CD4-positive, alpha-beta T cell treated with Interleukin-15 for 1 hour (primary cell): ENCODE data around the gene LSM2.
A peak's percentile ranks its signal among the peaks of the same experiment; 100 is the strongest.
"Not testable (repeated sequence)": the region's sequence is repeated elsewhere in the genome, so short reads cannot be mapped to it uniquely, and the experiment has no call there.

Experiments used
- DNase-seq: peaks from one replicate; pipeline ENCODE4 v3.0.0-alpha.2; 2020

Gene LSM2

DNA sequence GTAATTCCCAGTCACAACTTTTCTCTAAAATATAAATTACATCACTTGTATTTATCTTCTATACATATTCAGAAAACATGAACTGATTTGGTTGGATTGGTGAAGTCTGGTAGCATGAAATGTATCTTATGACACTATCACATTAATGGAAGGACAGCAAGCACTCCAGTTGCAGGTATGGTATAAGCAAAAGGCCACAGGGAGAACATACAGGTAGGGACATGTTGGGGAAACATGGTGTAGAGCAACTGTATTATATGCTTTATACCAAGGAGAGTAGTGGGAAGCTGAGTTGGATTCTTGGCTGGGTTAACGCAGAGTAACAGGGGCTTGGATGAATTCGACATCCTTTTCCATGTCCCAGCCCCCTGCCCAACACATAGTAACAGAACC lies 9.8 kb downstream of the LSM2 start:
- no peak for DNase-seq

DNA sequence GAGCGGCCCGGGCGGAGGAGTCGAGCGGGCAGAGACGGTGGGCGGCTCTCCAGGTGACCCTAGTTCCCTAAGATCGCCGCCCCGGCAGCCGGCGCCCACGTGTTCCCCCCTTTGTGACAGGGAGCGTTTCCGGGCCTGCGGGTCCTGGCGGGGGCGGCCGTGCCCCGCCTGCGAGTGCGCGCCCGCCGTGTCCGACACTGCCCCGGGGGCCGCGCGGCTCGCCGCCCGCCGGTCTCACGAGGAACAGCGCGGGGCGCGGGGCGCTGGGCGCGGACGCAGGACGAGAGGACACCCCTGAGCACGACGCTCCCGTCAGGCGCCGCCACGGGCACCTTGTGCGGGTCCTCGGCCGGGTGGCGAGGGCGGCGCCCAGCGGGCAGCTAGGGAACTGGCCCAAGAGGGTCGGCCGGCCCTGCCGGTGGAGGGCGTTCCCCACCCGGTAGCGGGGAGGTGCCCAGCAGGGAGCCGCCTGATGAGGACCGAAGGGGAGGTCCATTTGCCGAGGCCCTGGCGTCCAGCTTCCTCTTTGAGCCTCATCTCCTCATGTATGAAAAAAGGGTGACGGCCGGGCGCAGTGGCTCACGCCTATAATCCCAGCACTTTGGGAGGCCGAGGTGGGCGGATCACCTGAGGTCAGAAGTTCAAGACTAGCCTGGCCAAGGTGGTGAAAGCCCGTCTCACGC lies 11.0 kb downstream of the LSM2 start, which contains the start of gene VARS1:
Gene VARS1, minus strand, starts transcription at position 137 of the 683 bp plus-strand sequence. CDS start 535 bp downstream, outside the sequence.
- DNase-seq = peak; percentile 91

DNA sequence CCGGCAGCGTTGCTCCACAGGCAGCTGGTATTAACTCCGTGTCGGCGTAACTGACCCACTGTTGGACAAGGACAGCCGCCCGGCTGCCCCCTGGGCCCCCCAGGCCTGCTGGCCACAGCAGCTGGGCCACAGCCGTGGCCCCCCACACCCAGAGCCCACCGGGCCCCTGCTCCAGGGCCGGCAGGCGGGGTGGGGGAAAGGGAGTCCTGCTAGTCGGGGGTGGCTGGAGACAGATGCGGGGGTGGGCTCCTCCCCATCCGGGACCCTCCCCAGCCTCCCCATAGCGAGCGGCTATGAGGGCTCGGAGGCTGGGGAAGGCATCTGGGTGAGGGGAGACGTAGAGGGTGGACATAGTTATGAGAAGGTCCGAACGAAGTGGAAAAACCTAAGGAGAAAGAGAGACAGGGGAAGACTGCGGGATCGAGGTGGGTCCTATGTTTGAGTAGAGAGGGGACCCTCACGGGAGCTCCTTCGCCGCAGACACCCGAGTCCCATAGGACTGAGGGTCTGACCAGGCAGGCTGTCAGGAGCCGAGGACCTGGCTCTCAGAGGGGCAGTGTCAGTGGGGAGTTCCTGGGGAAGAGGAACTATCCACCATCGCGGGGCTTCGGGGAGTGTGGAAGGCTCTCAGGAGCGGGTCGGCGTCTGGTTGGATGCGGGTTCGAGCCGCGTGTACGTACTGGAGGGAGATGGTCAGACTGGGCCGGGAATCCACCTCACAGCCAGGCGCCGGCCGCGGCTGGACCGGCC lies 11.7 kb downstream of the LSM2 start:
- peak; percentile 29 for DNase-seq

DNA sequence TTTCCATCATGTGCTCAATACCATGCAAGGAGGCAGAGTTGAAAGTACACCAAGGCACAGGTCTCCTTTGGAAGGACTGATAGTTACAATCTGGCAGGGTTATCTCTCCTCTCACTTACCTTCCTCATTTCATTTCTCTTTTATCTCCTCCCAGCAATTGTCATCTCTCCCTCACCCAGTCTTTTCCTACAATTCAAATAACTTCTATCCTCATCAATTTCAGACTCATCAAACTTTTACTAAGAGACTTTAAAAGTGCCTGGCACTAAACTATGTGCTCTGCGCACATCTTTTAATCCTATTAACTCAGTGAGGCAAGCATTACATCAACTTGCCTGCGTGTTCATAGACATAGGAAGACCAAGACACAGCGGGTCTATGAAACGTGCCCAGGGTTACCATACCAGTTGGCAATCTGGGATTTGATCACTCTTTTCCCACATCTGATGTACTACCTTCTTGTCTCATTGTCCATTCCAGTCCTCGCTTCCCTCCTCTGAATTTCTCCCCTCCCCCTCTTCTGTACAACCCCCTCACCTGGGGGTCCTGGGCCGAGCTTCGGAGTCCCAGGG lies 12.4 kb downstream of the LSM2 start:
- DNase-seq = no peak

DNA sequence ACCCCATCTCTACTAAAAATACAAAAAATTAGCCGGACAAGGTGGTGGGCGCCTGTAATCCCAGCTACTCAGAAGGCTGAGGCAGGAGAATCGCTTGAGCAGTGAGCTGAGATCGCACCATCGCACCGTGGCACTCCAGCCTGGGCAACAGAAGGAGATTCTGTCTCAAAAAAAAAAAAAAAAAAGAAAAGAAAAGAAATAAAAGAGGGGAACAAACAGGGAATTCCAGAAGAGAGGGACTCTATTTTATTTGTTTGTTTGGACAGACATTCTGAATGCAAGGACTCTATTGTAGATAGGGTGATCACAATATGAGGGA lies 12.9 kb downstream of the LSM2 start:
- not testable (repeated sequence) for DNase-seq

DNA sequence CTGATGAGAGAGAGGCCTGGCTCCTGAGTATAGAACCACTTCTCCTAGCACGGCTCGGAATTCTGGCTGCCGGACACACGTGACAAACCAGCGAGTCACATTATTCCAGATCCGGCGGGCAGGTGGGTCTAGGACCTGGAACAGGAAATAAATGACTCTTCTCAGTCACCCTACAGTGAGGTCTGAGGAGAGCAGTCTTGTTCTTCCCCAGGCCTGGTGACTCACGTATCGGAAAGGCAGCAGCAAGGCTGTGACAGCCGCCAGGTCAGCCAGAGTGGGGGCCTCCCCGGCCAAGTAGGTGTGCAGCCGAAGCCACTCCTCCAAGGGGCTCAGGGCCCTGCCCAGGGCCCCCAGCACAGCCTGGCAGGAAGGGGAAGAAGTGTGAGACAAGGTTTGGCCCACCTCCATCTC lies 14.0 kb downstream of the LSM2 start:
- no peak for DNase-seq

DNA sequence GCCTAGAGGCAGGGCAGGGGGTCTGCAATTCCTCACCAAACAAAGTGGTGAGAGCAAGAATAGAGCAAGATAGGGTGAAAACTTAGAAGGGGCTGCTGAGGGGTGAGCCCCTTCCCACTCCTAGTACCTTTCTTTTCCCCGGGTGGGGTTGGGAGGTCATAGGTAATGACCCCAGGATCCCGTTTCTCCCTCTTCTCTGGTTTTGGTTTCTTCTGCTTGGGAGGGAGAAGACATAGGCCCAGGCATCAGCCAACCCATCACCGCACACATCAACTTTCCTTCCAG lies 14.7 kb downstream of the LSM2 start:
- no peak for DNase-seq

DNA sequence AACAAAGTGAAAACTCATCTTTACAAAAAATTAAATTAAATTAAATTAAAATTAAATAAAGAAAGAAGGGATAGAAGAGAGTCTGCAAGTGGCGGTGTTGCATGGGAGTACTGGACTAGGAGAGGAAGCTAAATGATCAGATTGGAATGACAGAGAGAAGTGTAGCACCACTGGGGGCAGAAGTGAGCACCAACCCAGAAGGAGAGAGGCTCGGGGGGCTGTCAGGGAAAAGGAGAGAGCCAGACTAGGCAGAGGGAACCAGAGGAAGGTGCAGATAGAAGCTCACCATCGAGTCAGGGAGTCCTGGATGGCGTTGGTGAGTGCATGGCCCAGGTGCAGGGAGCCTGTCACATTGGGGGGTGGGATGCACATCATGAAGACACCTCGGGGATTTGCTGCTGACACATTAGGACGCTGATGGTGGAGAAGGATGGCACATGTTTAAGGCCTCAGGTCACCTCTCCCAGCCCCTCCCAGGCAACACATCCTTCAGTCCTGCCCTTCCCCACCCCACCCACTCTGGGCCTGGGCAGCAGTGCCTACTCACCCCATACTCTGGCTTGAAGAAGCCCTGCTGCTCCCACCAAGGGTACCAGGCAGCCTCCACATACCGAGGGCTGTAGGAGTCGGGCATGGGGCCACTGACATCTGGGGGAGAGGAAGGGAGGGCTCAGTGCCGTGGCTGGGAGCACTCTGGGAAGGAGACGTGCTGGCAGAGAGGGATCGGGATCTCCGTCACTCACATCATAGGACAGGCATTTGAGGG lies 15.3 kb downstream of the LSM2 start:
- DNase-seq = no peak

DNA sequence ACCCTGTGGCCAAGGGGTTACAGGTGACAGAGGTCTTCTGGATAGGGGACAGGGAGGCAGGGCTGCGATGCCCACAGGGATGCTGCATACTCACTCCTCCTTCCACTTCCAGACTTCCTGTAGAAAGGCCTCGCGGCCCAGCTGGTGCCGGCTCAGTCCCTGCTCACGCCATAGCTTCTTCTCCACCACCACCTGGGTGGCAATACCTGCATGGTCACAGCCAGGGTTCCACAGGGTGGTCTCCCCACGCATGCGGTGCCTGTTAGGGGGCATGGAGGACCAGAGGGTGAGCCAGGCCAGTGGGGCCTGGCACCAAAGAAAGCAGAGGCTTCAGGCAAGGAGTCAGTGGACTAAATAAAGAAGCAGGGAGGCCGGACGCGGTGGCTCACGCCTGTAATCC lies 21.3 kb downstream of the LSM2 start:
- no peak for DNase-seq

DNA sequence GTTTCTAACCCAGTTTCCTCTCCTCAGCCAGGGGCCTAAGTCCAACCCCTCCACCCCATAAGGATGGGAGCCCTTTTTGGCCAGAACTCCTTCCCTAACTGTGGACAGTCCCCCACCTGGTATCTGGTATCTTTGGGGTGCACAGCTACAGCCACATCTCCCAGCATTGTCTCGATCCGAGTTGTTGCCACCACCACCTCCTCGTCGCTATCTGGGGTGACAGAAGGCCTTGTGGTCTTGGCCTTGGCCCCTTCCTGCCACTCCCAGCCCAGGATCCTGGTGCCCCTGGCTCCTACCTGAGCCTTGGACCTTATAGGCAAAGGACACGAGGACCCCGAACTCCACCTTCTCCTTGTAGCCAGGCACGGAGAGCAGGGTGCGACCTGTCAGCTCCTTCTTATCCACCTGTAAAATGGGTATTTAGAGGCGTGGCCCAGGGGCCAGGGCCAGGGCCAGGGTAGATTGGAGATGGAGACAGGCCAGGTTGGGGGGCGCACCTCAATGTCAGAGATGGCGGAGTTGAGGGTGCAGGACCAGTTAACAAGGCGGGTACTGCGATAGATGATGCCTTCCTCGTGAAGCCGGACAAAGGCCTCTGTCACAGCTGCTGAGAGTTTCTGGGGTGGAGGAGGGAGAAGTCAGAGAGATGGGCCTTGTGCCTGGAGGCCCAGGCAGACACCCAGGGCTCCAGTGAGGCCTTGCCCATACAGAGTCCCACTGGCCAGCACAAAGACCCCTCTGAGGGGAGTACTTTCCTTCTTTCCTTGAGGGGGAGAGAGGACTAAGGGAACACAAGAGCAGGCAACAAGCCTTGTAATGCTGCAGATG lies 22.5 kb downstream of the LSM2 start:
- DNase-seq = no peak

DNA sequence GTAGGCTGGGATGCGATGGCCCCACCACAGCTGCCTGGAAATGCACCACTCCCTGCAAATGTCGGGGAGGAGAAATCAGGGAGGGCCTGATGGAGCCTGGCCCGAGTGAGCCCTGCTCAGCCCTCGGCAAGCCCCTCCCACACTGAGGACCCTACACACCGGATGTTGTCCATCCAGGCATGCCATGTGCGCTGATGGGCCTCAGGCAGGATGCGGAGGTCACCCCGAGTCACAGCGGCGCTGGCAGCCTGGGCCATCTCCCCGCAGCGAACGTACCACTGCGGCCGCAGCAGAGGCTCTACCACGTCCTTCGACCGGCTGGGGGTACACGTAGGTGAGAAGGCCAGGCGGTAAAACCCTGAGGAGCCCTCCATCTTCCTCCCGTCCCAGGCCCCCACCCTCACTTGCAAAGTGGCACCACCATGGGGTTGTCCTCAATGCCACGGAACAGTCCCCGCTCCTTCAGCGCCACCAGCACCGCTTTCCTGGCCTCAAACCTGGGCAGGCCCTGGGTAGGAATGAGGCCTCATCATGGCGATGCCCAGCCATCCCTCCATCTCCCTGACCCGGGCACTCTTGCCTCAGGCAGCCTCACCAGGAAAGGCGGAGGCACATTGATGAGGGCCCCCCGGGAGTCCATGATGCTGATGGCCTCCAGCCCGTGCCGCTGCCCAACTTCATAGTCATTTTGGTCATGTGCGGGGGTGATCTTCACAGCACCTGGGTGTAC lies 24.5 kb downstream of the LSM2 start:
- DNase-seq = no peak

DNA sequence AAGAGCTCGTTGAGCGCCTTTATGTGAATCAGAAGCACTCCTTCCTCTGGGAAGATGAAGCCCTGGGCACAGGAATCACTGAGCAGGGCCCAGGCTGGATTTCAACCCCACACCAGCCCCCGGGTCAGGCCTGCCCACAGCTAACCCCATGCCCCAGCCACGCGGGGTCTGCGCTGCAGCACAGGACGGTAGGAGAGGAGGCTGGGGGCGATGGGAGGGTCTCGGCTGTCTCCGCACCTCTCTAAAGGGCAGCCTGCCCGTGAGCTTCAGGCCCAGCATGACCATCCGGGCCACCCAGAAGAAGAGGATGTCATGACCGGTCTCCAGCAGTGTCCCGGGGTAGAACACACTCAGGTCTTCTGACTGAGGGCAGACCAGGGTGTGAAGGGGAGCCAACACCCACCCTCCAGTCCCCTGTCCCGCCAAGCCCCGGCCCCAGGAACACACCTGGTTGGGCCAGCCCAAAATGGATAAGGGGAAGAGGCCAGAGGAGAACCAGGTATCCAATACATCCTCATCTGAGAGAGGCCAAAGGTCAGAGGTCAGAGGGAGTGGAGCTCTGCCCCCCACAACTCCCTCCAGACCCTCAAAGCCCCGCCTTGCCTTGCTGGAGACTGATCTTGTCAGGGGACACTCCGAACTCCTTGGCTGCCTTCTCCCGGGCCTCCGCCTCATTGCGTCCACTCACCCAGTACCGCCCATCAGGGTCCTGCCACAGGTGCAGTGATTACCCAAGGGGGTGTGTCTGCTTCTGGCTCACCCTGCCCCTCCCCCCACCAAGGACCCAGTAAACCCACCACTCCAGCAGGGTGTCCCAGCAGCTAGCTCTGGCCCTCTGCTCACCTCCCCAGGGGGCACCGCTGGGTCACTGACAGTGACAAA lies 25.3 kb downstream of the LSM2 start:
- DNase-seq = no peak

DNA sequence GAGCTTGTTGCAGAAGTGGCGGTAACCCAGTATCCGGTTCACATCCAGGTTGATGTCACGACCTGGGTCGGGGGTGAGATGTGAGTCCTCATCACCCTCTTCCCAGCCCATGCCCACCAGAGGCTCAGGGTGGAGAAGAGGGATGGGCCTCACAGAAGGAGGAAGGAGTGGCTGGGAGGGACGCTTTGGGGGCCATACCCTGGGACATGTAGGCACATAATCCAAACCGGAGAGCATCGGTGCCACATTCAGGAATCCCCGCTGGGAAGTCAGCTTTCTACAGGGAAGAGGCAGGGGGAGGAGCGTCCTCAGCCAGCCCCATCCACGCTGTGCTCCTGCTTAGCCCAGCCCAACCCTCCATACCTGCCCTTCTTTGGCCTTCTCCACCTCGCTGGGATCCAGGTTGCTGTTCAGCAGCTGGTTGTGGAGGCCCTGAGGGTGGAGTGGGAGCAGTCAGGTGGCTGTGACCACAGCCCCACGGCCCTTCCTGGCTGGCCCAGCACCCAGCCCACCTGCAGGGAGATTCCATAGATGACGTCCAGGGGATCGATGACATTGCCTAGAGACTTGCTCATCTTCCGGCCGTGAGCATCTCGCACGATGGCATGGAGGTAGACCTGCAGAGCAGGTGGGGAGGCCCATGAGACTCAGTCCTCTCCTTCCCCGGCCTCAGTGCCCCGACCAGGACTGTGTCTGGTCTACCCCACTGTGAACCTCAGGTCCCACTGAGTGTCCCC lies 26.1 kb downstream of the LSM2 start:
- no peak for DNase-seq

DNA sequence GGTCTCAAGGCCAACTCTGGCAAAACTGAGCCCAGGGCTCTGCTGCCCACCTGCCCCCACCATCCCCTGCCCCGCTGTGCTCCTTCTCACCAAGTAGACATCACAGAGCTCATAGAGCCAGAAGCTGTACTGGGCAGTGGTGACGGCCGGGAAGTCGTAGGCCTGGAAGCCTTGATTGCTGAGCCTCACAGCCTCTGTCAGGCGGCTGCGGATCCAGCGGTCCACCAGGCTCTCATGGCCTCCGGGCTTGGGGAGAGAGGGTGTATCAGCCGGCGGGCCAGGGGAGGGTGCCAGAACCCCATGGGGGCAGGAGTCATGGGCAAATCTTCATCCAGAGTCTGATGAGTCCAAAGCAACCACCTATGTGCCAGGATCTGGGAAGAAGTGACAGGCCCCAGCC lies 26.9 kb downstream of the LSM2 start:
- DNase-seq = no peak

DNA sequence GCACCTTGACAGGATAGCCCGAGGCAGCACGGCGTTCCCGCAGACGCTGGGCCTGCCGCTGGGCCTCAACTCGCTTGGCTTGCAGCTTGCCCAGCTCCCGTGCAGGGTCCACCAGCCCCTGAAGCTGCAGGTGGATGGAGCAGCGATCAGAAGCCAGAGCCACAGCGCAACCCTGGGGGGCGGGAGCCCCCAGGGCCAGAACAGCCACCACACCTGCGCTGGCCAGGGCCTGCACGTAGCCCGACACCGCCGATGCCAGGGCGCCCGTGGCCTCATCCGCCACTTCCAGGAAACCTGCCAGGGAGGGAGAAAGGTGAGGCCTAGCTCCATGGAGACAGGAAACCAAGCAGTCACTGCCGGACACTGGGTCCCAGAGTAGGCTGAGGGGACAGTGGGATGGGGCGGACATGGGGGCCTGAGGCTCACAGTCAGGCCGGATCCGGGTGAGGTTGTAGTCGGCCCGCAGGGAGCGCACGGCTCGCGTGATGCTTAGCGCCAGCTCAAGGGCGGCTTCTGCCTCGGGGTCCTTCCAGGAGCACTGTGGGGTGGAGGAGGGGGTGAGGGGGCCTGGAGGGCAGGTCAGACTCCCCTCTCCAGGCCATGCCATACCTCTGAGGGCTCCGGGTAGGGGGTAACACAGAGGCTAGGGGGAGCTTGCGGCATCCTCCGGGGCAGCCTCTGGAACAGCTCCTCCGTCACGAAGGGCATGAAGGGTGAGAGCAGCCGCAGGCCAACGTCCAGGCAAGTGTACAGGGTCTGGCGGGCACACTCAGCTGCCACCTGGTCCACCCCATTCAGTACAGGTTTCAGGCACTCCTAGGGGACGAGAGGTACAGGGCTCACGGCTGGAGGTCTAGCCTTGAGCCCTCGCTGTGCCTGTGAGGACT lies 27.5 kb downstream of the LSM2 start:
- no peak for DNase-seq

DNA sequence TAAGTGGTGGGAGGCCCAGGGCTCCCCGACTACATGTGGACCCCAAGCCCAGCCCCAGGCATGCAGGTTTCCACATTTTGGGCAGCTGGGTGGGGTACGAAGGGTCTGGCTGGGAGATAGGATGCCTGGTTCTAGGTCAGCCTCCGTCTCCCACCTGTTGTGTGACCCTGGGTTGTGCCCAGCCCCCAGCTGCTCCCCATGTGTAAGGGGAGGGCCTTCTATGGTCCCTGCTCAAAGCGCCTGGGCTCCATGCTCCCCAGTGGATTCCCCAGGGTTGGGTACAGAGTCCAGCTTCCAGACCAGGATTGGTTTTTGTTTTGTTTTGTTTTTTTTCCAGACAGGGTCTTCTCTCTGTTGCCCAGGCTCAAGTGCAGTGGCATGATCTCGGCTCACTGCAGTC lies 28.6 kb downstream of the LSM2 start:
- DNase-seq = no peak

DNA sequence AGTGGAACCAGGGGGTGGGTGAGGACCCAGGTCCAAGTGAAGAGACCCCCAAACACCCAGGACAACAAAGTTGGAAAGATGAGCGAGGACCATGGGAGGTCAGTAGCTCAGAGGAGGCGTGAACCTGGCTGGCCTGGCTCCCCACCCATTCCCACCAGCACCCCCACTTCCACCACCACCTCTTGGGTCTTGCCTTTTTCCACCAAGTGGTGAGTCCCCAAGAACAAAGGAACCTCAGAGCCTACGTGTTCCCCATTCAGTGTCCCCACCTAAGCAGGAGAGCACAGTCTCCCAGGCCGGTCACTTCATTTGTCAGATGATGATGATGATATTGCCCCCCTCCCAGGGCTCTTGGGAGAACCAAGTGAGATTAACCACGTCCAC lies 29.1 kb downstream of the LSM2 start:
- DNase-seq = no peak

DNA sequence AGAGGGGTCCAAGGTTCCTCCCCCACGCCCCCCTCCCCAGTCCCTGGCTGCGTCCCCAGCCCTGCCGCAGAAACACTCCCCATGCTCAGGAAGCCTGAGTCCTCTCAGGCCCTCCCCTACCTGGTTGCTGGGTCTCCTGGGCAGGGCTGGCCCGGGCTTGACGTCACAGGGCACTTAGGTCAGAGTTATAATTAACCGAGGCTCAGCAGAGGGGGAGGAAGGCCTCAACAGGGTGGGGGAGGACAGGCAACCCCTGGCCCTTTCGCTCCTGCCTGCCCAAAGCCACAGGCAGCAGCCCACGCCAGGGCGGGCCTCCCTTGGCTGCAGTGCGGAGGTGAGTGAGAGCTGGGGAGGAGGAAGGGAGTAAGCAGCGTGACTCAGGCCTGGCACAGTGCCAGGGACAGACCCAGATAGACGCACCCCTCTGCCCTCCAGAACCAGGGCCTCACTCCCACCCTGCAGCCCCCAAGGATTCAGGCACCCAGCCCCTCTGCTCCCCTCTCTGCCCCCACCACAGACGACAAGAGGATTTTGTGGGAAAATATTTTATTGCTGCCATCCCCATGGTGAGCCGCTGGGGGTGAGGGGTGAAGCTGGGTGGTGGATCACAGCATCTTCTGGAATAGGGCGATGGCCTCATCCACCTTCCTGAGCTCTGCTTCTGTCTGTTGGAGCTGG lies 29.6 kb downstream of the LSM2 start, which contains the start of gene VWA7:
Gene VWA7, minus strand, starts transcription at position 340 of the 678 bp plus-strand sequence. CDS start 549 bp downstream, outside the sequence.
- DNase-seq = peak; percentile 85
